ENCODE measurements around the gene IDUA.

IDUA gene

GRCh38 chr4:1004557-1005485, 18.0 kb downstream of the IDUA start:
- TF ChIP-seq, protein P1, sequence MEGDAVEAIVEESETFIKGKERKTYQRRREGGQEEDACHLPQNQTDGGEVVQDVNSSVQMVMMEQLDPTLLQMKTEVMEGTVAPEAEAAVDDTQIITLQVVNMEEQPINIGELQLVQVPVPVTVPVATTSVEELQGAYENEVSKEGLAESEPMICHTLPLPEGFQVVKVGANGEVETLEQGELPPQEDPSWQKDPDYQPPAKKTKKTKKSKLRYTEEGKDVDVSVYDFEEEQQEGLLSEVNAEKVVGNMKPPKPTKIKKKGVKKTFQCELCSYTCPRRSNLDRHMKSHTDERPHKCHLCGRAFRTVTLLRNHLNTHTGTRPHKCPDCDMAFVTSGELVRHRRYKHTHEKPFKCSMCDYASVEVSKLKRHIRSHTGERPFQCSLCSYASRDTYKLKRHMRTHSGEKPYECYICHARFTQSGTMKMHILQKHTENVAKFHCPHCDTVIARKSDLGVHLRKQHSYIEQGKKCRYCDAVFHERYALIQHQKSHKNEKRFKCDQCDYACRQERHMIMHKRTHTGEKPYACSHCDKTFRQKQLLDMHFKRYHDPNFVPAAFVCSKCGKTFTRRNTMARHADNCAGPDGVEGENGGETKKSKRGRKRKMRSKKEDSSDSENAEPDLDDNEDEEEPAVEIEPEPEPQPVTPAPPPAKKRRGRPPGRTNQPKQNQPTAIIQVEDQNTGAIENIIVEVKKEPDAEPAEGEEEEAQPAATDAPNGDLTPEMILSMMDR (IDR thresholded peaks at IDR 0.05; ENCODE audit: low read depth, low read length): no peak
- no peak for TF ChIP-seq EZH2phosphoT487 (IDR thresholded peaks at IDR 0.05; ENCODE audit: low read depth)
- Histone ChIP-seq H3K36me3 (replicated peaks; ENCODE audit: low read depth, low read length) (no peaks in the 10 kb centered on the region), H3K4me2 (ENCODE audit: low read length) (no peak overlapping the region), H4K20me1 (ENCODE audit: insufficient read depth, low read length) (no peaks in the 10 kb centered on the region), H3K9me3 (ENCODE audit: insufficient read depth, low read length) (no peaks in the 10 kb centered on the region), H3K9ac (ENCODE audit: low read length) (no peak overlapping the region), H3K27me3 (ENCODE audit: low read depth, low read length) (peaks cover 22% of the 10 kb centered on the region), H3K27ac (ENCODE audit: low read length) (no peak overlapping the region), H3K4me1 (ENCODE audit: low read length) (0 out of 2 replicates have a peak, but pooled peaks cover 4% of the 10 kb centered on the region), H3K4me3 (ENCODE audit: low read length) (no peak overlapping the region), H3K79me2 (ENCODE audit: low read length) (no peaks in the 10 kb centered on the region), H2AFZ (ENCODE audit: low read depth, low read length) (no peak overlapping the region)

DNA sequence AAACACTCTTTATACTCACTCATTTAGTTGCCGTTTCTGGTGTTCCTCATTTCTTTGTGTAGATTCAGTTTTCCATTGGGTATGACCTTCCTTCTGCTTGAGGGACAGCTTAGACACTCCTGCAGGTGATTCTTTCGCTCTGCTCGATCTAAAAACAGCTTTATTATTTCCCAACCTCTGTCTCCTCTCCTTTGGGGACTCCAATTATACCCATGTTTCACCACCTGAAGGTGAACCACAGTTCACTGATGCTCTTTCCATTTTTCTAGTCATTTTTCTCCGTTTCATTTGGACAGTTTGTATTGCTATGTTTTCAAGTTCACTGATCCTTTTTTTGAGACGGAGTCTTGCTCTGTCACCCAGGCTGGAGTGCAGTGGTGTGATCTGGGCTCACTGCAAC, 20.0 kb downstream of the IDUA start:
- no peaks in the 10 kb centered on the region for H4K20me1 ChIP-seq (ENCODE audit: insufficient read depth, low read length)
- no peak overlapping the region for H3K9ac ChIP-seq (ENCODE audit: low read length)
- 0 out of 2 replicates have a peak, but pooled peaks cover 4% of the 10 kb centered on the region for H3K4me1 ChIP-seq (ENCODE audit: low read length)
- no peak overlapping the region for H3K4me2 ChIP-seq (ENCODE audit: low read length)
- H2AFZ ChIP-seq (ENCODE audit: low read depth, low read length): no peak overlapping the region
- H3K4me3 ChIP-seq (ENCODE audit: low read length): no peak overlapping the region
- H3K27me3 ChIP-seq (ENCODE audit: low read depth, low read length): peaks cover 22% of the 10 kb centered on the region
- no peak overlapping the region for H3K27ac ChIP-seq (ENCODE audit: low read length)
- TF ChIP-seq EZH2phosphoT487 (IDR thresholded peaks at IDR 0.05; ENCODE audit: low read depth): no peak
- TF ChIP-seq, protein P1 (IDR thresholded peaks at IDR 0.05; ENCODE audit: low read depth, low read length): no peak
- no peaks in the 10 kb centered on the region for H3K79me2 ChIP-seq (ENCODE audit: low read length)
- H3K36me3 ChIP-seq (replicated peaks; ENCODE audit: low read depth, low read length): no peaks in the 10 kb centered on the region
- H3K9me3 ChIP-seq (ENCODE audit: insufficient read depth, low read length): no peaks in the 10 kb centered on the region

- Histone ChIP-seq H3K36me3 (replicated peaks; ENCODE audit: low read depth, low read length) (no peaks in the 10 kb centered on the region), H3K9me3 (ENCODE audit: insufficient read depth, low read length) (no peaks in the 10 kb centered on the region), H3K27me3 (ENCODE audit: low read depth, low read length) (peaks cover 22% of the 10 kb centered on the region), H3K4me3 (ENCODE audit: low read length) (peak overlapping the region; percentile 72), H3K27ac (ENCODE audit: low read length) (no peak overlapping the region), H3K4me2 (ENCODE audit: low read length) (peak overlapping the region; percentile 87), H3K9ac (ENCODE audit: low read length) (peak overlapping the region; percentile 42; the same call in 1 of the 2 replicates), H3K4me1 (ENCODE audit: low read length) (0 out of 2 replicates have a peak, but pooled peaks cover 4% of the 10 kb centered on the region), H3K79me2 (ENCODE audit: low read length) (no peaks in the 10 kb centered on the region), H2AFZ (ENCODE audit: low read depth, low read length) (peak overlapping the region; percentile 58; the same call in 1 of the 2 replicates), H4K20me1 (ENCODE audit: insufficient read depth, low read length) (no peaks in the 10 kb centered on the region)
- no peak for TF ChIP-seq EZH2phosphoT487 (IDR thresholded peaks at IDR 0.05; ENCODE audit: low read depth)
- TF ChIP-seq, protein P1 (IDR thresholded peaks at IDR 0.05; ENCODE audit: low read depth, low read length): no peak
These were observed 22.1 kb downstream of the IDUA start for GRCh38 chr4:1008840-1009541.

All from OCI-LY3 (cell line).